Measurements from ENCODE around the gene ARPC1A.
"Not testable (repeated sequence)": the region's sequence is repeated elsewhere in the genome, so short reads cannot be mapped to it uniquely, and the experiment has no call there.

The ARPC1A gene

GRCh38 chr7:99322659-99323058 lies 3.0 kb upstream of the ARPC1A start:
- DNase-seq (ENCODE audit: low read depth), result not testable (repeated sequence)

- DNase-seq (ENCODE audit: low read depth), result no peak
These were observed 1.1 kb upstream of the ARPC1A start for GRCh38 chr7:99324559-99324958.

- no peak for DNase-seq (ENCODE audit: low read depth)
These were observed 651 bp upstream of the ARPC1A start for GRCh38 chr7:99325001-99325493.

DNA sequence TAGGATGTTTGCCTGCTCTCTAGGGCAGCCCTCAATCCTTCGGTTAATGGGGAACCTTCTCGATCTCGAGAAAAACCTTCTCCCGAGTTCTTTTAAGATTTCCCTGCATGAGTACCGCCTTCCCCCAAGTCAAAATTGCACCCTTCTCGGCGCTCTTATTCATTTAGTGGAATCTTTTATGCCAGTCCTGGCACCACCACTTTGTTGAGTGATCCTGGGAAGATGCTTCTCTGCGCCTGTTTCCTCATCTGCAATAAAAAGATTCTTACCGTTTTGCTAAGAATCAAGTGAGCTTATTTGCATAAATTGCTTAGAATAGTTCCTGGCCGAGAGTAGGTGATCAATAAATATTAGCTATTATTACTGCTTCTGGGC lies 697 bp downstream of the ARPC1A start:
- DNase-seq (ENCODE audit: low read depth), result peak; percentile 7

GRCh38 chr7:99330314-99330961 lies 4.7 kb downstream of the ARPC1A start:
- peak; percentile 85 for DNase-seq (ENCODE audit: low read depth)

GRCh38 chr7:99331002-99331401 lies 5.3 kb downstream of the ARPC1A start:
- peak; percentile 28 for DNase-seq (ENCODE audit: low read depth)

DNA sequence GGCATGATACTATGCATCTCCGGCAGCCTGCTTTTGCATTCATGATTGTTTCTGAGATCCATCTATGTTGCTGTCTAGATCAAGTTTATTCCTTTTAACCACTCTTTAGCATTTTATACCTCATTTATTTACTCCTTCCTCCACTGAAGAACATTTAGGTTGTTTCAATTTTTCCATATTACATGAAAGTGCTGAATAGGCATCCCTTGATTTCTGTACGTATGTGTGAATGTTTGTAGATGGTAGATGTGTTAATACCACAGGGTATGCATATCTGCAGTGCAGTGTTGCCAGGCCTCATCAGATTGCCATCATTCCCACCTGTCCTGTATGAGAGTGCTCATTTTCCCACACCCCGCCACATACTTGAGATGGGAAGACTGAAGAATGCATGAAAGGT lies 13.9 kb downstream of the ARPC1A start:
- DNase-seq (ENCODE audit: low read depth), result no peak

- DNase-seq (ENCODE audit: low read depth), result peak; percentile 63
These were observed 15.0 kb downstream of the ARPC1A start for GRCh38 chr7:99340659-99341058.

GRCh38 chr7:99344061-99344647 lies 18.5 kb downstream of the ARPC1A start:
- DNase-seq (ENCODE audit: low read depth), result no peak

GRCh38 chr7:99350641-99351040 lies 24.9 kb downstream of the ARPC1A start:
- DNase-seq (ENCODE audit: low read depth), result not testable (repeated sequence)

DNA sequence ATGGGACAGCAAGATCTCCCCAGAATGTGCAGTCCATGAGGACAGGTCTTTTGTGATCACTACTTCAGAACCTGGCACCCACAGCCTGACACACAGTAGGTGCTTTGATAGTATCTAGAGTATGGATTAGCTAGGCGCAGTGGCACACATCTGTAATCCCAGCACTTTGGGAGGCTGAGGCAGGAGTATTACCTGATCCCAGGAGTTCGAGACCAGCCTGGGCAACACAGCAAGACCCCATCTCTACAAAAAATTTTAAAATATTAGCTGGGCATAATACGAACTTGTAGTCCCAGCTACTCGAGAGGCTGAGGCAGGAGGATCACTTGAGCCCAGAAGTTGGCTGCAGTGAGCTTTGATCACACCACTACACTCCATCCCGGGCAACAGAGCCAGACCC lies 26.5 kb downstream of the ARPC1A start:
- no peak for DNase-seq (ENCODE audit: low read depth)

GRCh38 chr7:99355098-99355497 lies 29.4 kb downstream of the ARPC1A start:
- DNase-seq (ENCODE audit: low read depth), result no peak

GRCh38 chr7:99357701-99358490 lies 32.2 kb downstream of the ARPC1A start:
- no peak for DNase-seq (ENCODE audit: low read depth)

DNA sequence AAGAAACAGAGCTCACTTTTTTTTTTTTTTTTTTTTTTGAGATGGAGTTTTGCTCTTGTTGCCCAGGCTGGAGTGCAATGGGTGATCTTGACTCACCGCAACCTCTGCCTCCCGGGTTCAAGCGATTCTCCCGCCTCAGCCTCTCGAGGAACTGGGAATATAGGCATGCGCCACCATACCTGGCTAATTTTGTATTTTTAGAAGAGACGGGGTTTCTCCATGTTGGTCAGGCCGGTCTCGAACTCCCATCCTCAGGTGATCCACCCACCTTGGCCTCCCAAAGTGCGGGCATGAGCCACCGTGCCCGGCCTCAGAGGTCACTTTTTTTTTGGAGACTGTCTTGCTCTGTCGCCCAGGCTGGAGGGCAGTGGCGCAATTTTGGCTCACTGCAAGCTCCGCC lies 32.8 kb downstream of the ARPC1A start:
- DNase-seq (ENCODE audit: low read depth), result not testable (repeated sequence)

DNA sequence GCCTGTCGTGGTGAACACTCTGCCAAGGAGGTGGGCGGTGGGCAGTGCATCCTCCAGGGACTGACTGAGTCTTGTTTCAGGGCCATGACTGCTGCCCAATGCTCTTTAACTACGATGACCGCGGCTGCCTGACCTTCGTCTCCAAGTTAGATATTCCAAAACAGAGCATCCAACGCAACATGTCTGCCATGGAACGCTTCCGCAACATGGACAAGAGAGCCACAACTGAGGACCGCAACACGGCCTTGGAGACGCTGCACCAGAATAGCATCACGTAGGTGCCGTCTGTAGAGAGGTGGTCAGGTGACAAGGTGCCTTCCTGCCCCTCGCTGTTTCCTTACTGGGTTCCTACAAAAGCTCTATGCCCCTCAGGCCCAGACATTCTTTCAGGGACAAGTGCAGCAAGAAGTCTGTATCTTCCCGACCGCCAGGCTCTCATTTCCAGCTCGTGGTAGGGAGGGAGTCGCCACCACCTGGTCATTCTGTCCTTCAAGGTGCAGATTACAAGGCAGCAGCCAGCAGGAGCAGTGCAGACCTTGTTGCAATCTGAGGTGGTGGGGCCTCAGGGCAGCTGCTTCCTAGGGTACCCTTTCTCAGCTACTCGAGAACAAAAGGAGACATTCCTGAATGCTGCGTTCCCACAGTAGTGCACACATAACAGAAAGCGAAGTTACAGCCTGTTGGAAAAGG lies 33.9 kb downstream of the ARPC1A start:
- DNase-seq (ENCODE audit: low read depth), result no peak

GRCh38 chr7:99362801-99363200 lies 37.1 kb downstream of the ARPC1A start:
- peak; percentile 93 for DNase-seq (ENCODE audit: low read depth)

- peak; percentile 47 for DNase-seq (ENCODE audit: low read depth)
These were observed 37.6 kb downstream of the ARPC1A start for GRCh38 chr7:99363286-99363685.

- DNase-seq (ENCODE audit: low read depth), result no peak
These were observed 39.8 kb downstream of the ARPC1A start for GRCh38 chr7:99365318-99366141.

DNA sequence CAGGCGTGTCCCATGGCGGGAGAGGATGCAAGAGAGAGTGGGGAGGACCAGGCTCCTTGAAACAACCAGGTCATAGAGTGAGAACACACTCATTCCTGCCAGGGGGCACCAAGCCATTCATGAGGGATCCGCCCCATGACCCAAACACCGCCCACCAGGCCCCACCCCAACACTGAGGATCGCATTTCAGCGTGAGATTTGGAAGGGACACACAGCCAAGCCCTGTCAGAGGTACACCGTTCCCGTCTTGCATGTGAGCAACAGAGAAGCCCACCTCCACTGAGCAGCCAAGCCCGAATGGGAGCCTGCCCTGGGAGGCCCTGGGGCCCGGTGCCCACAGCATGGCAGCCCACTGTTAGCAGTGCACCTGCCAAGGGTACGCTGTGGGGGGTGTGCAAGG lies 40.9 kb downstream of the ARPC1A start:
- no peak for DNase-seq (ENCODE audit: low read depth)

- no peak for DNase-seq (ENCODE audit: low read depth)
These were observed 43.2 kb downstream of the ARPC1A start for GRCh38 chr7:99368750-99369389.

DNA sequence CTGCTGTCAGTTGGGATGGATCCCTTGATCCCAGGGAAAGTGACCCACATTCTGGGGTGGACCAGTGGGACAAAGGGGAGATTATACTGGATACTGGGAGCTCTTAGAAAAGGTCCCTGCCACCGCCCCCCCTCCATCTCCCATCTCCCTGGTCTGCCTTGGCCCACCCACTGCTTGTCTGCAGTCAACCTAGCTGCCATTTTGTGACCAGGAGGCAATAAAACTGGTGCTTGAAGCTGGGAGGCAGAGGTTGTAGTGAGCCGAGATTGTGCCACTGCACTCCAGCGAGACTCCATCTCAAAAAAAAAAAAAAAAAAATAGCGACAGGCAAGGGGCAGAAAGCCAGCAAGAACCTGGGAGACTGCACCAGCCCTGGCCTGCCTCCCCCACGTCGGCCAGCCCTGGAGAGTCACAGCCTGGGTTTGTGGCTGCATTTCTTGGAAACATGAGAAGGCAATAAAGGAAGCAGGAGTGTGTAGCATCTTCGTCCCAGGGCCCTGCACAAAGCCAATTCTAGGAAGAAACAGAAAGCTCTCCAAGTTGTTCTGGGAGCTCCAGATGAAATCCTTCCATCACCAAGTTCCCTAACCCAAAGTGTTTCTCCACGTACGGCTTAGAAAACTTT lies 44.2 kb downstream of the ARPC1A start:
- peak; percentile 47 for DNase-seq (ENCODE audit: low read depth)
